Measurements from ENCODE around the gene PPFIA4. TPM values are rescaled to one million over a fixed set of nuclear protein-coding genes. Genes with fewer than 3 reads are reported as not detected.

Gene PPFIA4
- total and polyA plus RNA-seq, 9 of the 15 experiments (the other 6 are each of a cell fraction or from before 2014, with no cell fraction given): 0.07 to 12.0 (median 0.70) TPM

GRCh38 chr1:203033287-203033686 is 7.0 kb downstream of the PPFIA4 start (continued):
- TF ChIP-seq CUX1 (CRISPR knock-in tag; IDR thresholded peaks at IDR 0.05): no peak
- TF ChIP-seq ASH1L (IDR thresholded peaks at IDR 0.05; ENCODE audit: borderline replicate concordance, low read depth, partially characterized antibody): no peak
- TF ChIP-seq CHD1 (IDR thresholded peaks at IDR 0.05; ENCODE audit: low read length): no peak
- TF ChIP-seq ZNF316 (IDR thresholded peaks at IDR 0.05): peak; percentile 32; the same call in 1 of the 2 replicates
- TF ChIP-seq TCFL5 (CRISPR knock-in tag; conservative IDR thresholded peaks at IDR 0.05): no peak
- peak; percentile 38; the same call in 1 of the 2 replicates for TF ChIP-seq MAFK (IDR thresholded peaks at IDR 0.05; ENCODE audit: low read length)
- no peak for TF ChIP-seq BCLAF1 (IDR thresholded peaks at IDR 0.05; ENCODE audit: borderline replicate concordance in 1 of 2, control insufficient read depth in 1 of 2, low read depth in 2 of 2, low read length in 1 of 2)
- no peak for TF ChIP-seq KDM4B (IDR thresholded peaks at IDR 0.05; ENCODE audit: borderline replicate concordance in 2 of 2, low read depth in 1 of 2)
- TF ChIP-seq JUNB (CRISPR knock-in tag; conservative IDR thresholded peaks at IDR 0.05): no peak
- no peak for TF ChIP-seq SMARCE1 (IDR thresholded peaks at IDR 0.05)
- no peak for TF ChIP-seq ARID1B (IDR thresholded peaks at IDR 0.05)
- no peak for TF ChIP-seq MIER1 (IDR thresholded peaks at IDR 0.05; ENCODE audit: low read depth)
- no peak for TF ChIP-seq XRCC3 (IDR thresholded peaks at IDR 0.05)
- TF ChIP-seq ZSCAN29 (IDR thresholded peaks at IDR 0.05): no peak
- TF ChIP-seq POLR2G (IDR thresholded peaks at IDR 0.05; ENCODE audit: low read depth, low read length): no peak
- TF ChIP-seq HMBOX1 (IDR thresholded peaks at IDR 0.05): no peak
